LoVo (cell line): ENCODE measurements around the gene CPLANE2.

Source experiments
- DNase-seq: peaks from one replicate; pipeline ENCODE4 v3.0.0-alpha.2; 2016; ENCODE audit warnings: low spot score

The CPLANE2 gene

DNA sequence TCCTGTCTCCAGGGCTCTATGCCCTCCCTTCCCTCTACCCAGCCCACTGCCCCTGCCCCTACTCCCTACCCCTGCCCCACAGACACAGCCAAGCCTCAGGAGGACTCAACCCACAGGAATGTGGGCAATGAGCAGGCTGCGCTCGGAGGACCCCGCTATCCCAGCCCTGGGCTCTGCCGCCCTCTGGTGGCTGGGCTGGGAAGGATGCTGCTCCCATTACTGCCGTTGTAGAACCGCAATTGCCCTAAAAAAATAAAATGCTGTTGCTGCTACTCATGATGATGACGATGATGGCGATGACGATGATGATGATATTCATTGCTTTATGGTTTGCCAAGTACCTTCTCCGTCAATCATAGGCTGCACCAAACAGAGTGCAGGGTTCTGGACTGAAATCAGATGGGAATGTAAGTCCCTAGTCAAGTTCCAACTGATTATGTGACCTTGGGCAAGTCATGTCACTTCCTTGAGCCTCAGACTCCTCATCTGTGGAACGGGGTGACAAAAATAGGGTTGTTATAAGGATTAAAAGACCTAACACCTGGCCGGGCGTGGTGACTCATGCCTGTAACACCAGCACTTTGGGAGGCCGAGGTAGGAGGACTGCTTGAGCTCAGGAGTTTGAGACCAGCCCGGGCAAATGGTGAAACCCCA lies 49.1 kb downstream of the CPLANE2 start:
- peak; percentile 88 for DNase-seq

DNA sequence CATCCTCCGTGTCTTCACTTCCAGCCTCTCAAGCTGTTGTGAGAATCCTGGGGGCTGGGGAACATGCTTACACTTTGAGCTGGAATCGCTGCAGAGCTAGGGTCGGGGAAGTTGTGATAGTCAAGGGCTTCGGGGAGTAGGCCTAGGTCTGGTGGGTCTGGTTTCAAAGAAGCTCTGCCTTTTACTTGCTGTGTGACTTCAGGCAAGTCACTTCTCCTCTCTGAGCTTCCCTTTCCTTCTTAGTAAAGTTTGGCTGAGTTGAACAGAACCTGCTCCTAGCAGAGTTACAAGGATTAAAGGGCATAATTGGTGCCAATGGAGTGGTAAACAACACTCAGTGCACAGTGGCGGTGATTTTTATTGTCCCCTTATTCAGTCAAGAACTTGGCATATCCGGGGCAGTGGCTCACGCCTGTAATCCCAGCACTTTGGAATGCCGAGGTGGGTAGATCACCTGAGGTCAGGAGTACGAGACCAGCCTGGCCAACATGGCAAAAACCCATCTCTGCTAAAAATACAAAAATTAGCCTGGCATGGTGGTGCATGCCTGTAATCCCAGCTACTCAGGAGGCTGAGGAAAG lies 50.2 kb downstream of the CPLANE2 start:
- peak; percentile 41 for DNase-seq

DNA sequence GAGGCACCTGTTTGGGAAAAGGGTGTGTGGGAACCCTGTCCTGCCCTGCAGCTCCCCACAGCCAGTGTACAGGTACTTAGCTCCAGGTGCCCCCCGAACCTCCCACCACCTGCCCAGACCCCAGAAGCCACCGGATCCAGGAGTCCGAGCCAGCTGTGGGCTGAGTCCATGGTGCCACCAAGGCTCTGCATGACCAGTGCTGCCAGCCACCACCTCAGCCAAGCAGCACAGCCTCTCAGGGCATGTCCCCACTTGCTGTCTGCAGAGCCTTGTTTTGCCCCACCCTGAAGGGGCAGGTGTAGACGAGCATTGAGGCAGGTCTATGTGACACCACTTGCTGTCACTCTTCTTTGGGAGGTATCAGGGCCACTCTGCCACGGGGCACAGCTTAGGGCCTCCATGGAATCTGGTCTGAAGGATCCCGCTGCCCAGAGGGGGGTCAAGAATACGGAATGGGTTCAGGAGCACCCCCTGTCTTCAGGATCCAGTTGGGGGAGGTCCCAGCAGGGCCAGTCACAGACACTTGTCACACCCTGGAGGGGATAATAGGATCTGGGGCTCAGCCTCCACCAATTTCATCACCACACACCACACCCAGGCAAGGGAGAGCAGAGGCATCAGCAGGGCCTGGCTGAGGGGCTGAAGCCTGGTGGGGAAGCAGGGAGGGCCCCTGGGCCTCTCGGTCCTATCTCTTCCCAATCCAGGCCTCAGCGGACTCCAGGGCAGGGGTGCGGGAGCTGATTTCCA lies 52.3 kb downstream of the CPLANE2 start:
- DNase-seq: peak; percentile 53

DNA sequence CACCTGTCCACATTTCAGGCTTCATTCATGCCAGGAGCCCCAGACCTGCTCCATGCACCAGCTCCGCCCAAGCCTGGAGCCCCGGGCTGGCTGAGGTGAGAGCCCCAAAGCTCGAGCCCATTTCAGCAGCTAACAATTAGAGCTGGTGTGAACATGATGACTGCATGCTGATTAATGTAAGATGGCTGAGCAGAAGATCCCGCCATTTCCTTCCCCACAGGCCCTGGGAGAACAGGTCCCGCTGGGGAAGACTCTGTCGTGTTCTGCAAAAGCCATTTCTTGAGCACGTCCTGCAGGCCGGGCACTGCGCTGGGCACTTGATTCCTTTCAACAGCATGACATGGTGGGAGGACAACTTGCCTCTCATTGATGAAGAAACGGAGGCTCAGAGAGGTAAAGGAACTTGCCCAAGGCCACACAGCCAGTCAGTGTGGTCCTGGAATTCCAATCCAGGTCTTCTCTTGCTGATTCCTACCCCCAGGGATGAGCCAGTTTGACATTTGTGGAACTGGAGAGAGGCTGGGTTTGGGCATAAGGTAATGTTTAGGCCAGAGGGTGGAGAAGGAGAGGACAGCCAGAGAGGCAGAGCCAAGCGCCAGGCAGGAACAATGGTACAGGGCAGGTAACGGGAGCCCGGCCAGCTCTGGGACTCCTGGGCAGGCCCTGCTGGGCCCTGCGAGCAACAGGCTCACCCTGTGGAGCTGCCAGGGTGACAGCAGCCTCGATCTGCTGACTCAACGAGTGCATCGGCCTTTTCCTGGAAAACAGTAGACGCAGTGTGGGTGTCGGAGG lies 53.0 kb downstream of the CPLANE2 start:
- peak; percentile 39 for DNase-seq

DNA sequence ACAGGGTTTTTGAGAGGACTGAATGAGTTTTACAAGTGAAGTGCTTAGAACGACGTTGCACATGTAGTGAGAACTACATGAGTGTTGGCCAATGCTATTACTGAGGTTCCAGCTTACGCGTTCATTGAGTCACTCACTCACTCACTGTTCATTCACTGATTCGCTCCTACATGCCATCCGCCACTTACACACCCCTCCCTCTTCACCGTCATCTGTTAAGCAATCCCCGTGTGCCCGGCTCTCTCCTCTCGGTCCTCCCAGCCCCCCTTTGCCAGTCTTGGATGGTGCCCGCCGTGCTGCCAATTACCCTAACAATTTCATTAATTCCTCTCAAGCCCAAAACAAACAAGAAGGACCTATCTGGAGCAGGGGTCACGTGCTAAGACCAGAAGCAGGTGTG lies 53.8 kb downstream of the CPLANE2 start:
- DNase-seq: no peak

DNA sequence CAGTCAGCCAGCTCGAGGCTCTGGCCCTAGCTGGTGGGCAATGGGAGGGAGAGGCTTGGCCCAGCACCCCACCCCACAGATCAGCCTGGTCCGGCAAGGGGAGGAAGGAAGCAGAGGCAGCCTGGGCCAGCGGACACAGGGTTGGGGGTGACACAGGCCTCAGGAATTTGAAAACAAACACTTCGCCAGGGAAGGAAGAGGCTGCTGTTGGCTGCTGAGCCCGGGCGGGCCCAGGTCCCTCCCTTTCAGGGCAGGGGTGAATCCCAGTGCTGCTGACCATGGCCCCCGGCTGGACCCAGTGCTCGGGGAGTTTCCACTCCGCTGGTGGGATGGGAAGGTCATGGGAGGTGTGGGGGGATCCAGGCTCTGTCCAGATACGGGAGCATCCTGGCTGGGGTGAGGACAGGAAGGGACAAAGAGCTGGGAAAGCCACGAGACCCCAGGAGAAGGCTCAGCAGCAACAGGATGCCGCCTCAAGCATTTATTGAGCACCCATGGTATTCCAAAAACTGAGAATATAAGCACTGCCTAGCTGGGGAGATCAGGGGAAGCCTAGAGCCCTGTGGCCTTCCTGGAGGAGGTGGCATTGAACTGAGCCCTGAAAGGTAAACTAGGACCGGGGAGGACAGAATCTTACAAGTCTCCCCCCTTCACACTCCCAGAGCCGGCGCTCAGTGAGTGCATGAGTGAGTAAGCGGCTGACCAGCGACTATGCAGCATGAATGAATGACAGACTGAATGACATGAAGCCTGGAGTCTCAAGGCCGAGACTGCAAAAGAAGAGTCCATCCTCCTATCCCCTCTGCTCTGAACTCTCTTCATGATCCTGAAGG lies 54.9 kb downstream of the CPLANE2 start:
- peak; percentile 90 for DNase-seq
